OCI-LY1 (cell line): Measurements from ENCODE around the gene P3R3URF.

Experiments
- EZH2 ChIP-seq: fragments of 200-600 bp; sonication (generic), shearing (Covaris generic); IDR thresholded peaks from 2 replicates; pipeline ENCODE4 v1.8.0; 2017; ENCODE audit warnings: borderline replicate concordance, mixed run types, mild to moderate bottlenecking, antibody characterized with exemption, low read length, moderate library complexity, mixed read lengths
- TF ChIP-seq, protein P1 (sequence below): fragments of 200-600 bp; sonication (generic), shearing (Covaris generic); IDR thresholded peaks from 2 replicates; pipeline ENCODE4 v1.5.1; 2017; ENCODE audit warnings: mild to moderate bottlenecking, antibody characterized with exemption, low read length, moderate library complexity, mixed read lengths

DNA sequence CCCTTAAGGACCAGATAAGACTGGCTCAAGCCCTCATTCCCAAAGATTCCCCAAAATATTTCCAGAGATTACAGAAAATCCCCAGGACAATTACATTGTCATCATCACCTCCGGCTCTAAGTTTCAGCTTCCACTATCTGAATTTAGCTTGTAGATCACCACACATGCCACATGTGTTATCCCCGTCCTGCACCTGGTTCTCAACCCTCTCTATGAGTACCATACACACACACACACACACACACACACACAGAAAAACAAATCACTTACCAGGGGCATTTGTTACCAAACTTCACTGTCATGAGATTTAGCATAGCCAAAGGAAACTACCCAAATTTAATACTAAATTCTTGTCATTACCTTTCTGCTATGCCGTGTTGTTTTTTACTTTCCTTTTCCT lies 16.8 kb downstream of the P3R3URF start:
- TF ChIP-seq EZH2 = no peak
- TF ChIP-seq, protein P1, sequence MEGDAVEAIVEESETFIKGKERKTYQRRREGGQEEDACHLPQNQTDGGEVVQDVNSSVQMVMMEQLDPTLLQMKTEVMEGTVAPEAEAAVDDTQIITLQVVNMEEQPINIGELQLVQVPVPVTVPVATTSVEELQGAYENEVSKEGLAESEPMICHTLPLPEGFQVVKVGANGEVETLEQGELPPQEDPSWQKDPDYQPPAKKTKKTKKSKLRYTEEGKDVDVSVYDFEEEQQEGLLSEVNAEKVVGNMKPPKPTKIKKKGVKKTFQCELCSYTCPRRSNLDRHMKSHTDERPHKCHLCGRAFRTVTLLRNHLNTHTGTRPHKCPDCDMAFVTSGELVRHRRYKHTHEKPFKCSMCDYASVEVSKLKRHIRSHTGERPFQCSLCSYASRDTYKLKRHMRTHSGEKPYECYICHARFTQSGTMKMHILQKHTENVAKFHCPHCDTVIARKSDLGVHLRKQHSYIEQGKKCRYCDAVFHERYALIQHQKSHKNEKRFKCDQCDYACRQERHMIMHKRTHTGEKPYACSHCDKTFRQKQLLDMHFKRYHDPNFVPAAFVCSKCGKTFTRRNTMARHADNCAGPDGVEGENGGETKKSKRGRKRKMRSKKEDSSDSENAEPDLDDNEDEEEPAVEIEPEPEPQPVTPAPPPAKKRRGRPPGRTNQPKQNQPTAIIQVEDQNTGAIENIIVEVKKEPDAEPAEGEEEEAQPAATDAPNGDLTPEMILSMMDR = no peak
